Type B pancreatic cell (in vitro differentiated cells): ENCODE data around the gene HLA-DPA1. TPM values are rescaled to one million over a fixed set of nuclear protein-coding genes. Genes with fewer than 3 reads are reported as not detected.

Experiments
- DNase-seq: peaks from one replicate; pipeline ENCODE4 v3.0.0; 2021; ENCODE audit warnings: mixed read lengths; ENCODE audit not compliant: unreplicated experiment; ENCODE audit errors: extremely low spot score
- H3K27ac Mint-ChIP-seq: 2 replicates; pipeline ENCODE4 v1.8.0; 2021; ENCODE audit warnings: mild to moderate bottlenecking, mixed read lengths
- H3K27me3 Mint-ChIP-seq: 2 replicates; pipeline ENCODE4 v1.8.0; 2021; ENCODE audit warnings: mixed read lengths
- H3K36me3 Mint-ChIP-seq: 2 replicates; pipeline ENCODE4 v1.8.0; 2021; ENCODE audit warnings: mixed read lengths
- H3K4me1 Mint-ChIP-seq: one replicate; pipeline ENCODE4 v1.8.0; 2021; ENCODE audit warnings: mixed read lengths; ENCODE audit not compliant: unreplicated experiment
- H3K4me3 Mint-ChIP-seq: 2 replicates; pipeline ENCODE4 v1.8.0; 2021; ENCODE audit warnings: mild to moderate bottlenecking, mixed read lengths
- H3K9me3 Mint-ChIP-seq: 2 replicates; pipeline ENCODE4 v1.8.0; 2021; ENCODE audit warnings: mixed read lengths
- CTCF ChIP-seq: fragments of 200-600 bp; sonication (generic); conservative IDR thresholded peaks from 2 replicates; pipeline ENCODE4 v1.5.0; 2021; ENCODE audit warnings: antibody characterized with exemption, mild to moderate bottlenecking
- total RNA-seq: library from RNA; stranded (reverse); gene quantifications from 2 replicates; pipeline ENCODE4 v1.2.1, GENCODE V29; 2021; ENCODE audit warnings: low replicate concordance

Gene HLA-DPA1
- total RNA-seq, 1 donor from 2014 or later: 2.6 TPM

DNA sequence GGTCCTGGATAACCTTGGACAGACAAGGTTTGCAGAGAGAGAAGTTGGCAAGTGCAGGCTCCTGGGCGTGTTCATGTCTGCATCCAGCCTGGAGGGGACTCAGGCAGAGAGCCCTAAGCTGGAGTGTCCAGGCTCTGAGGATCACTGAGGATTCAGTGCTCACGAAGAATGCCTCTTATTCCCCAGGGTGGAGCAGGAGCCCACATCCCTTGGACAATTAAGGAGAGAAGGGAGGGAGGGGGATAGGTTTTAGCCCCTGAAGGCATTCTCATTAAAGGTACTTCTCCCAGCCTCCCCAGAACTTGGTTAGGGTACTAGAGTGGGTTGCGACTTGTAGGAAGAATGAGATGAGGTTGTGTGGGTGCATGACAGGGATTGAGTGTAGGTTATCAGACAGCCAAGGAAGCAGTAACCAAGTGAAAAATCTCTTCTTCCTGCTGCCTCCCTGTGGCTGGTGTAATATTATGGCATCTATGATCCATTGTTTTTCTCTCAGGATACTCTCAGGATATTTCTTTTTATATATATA lies 3.0 kb upstream of the HLA-DPA1 start:
- no peak overlapping the region for H3K27ac Mint-ChIP-seq
- H3K27me3 Mint-ChIP-seq: peaks cover 26% of the 10 kb centered on the region
- no peaks in the 10 kb centered on the region for H3K9me3 Mint-ChIP-seq
- no peak for DNase-seq
- H3K36me3 Mint-ChIP-seq: no peaks in the 10 kb centered on the region
- peaks cover 16% of the 10 kb centered on the region for H3K4me1 Mint-ChIP-seq
- TF ChIP-seq CTCF: no peak
- H3K4me3 Mint-ChIP-seq: no peak overlapping the region

- Mint-ChIP-seq H3K9me3 (no peaks in the 10 kb centered on the region), H3K27ac (no peak within 1 kb of the TSS), H3K36me3 (no peaks in the 10 kb centered on the region), H3K4me1 (peaks cover 10% of the 10 kb centered on the region), H3K4me3 (no peak within 1 kb of the TSS), H3K27me3 (peaks cover 26% of the 10 kb centered on the region)
- DNase-seq: no peak
- TF ChIP-seq CTCF: no peak
These were observed 2.3 kb upstream of the HLA-DPA1 start, which contains the start of gene HLA-DPB1 for GRCh38 chr6:33075568-33076405. Gene HLA-DPB1, plus strand, starts transcription at chr6:33075990. Its CDS starts 52 bp downstream, at chr6:33076042.

GRCh38 chr6:33075208-33075567 lies 1.7 kb upstream of the HLA-DPA1 start:
- H3K9me3 Mint-ChIP-seq: no peaks in the 10 kb centered on the region
- no peak overlapping the region for H3K4me3 Mint-ChIP-seq
- peaks cover 22% of the 10 kb centered on the region for H3K27me3 Mint-ChIP-seq
- TF ChIP-seq CTCF: no peak
- no peaks in the 10 kb centered on the region for H3K36me3 Mint-ChIP-seq
- no peak overlapping the region for H3K27ac Mint-ChIP-seq
- H3K4me1 Mint-ChIP-seq: peaks cover 5% of the 10 kb centered on the region
- DNase-seq: no peak

- TF ChIP-seq CTCF: no peak
- H3K4me3 Mint-ChIP-seq: no peak overlapping the region
- no peaks in the 10 kb centered on the region for H3K9me3 Mint-ChIP-seq
- H3K27me3 Mint-ChIP-seq: peaks cover 11% of the 10 kb centered on the region
- no peaks in the 10 kb centered on the region for H3K36me3 Mint-ChIP-seq
- H3K27ac Mint-ChIP-seq: no peak overlapping the region
- no peak for DNase-seq
- no peaks in the 10 kb centered on the region for H3K4me1 Mint-ChIP-seq
These were observed 845 bp downstream of the HLA-DPA1 start for GRCh38 chr6:33072508-33073100.

GRCh38 chr6:33071569-33071968 lies 1.9 kb downstream of the HLA-DPA1 start:
- no peaks in the 10 kb centered on the region for H3K4me1 Mint-ChIP-seq
- peaks cover 10% of the 10 kb centered on the region for H3K27me3 Mint-ChIP-seq
- H3K36me3 Mint-ChIP-seq: no peaks in the 10 kb centered on the region
- no peak for DNase-seq
- TF ChIP-seq CTCF: no peak
- H3K27ac Mint-ChIP-seq: no peak overlapping the region
- no peaks in the 10 kb centered on the region for H3K9me3 Mint-ChIP-seq
- no peak overlapping the region for H3K4me3 Mint-ChIP-seq
